ENCODE measurements around the gene PSAP. TPM values are rescaled to one million over a fixed set of nuclear protein-coding genes. Genes with fewer than 3 reads are reported as not detected.

Gene PSAP
- polyA plus RNA-seq, 1 donor from 2014 or later: 651 TPM

DNA sequence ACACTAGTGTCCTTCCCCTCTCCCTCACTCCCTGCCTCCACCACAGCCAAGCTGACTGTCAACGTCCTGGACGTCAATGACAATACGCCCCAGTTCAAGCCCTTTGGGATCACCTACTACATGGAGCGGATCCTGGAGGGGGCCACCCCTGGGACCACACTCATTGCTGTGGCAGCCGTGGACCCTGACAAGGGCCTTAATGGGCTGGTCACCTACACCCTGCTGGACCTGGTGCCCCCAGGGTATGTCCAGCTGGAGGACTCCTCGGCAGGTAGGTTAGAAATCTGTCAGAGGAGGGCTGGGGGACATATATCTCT, 52.8 kb downstream of the PSAP start:
- TF ChIP-seq POLR2AphosphoS5 (IDR thresholded peaks at IDR 0.05): no peak
- TF ChIP-seq, protein P1, sequence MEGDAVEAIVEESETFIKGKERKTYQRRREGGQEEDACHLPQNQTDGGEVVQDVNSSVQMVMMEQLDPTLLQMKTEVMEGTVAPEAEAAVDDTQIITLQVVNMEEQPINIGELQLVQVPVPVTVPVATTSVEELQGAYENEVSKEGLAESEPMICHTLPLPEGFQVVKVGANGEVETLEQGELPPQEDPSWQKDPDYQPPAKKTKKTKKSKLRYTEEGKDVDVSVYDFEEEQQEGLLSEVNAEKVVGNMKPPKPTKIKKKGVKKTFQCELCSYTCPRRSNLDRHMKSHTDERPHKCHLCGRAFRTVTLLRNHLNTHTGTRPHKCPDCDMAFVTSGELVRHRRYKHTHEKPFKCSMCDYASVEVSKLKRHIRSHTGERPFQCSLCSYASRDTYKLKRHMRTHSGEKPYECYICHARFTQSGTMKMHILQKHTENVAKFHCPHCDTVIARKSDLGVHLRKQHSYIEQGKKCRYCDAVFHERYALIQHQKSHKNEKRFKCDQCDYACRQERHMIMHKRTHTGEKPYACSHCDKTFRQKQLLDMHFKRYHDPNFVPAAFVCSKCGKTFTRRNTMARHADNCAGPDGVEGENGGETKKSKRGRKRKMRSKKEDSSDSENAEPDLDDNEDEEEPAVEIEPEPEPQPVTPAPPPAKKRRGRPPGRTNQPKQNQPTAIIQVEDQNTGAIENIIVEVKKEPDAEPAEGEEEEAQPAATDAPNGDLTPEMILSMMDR (IDR thresholded peaks at IDR 0.05; ENCODE audit: poor library complexity, severe bottlenecking): no peak
- TF ChIP-seq TAF1 (IDR thresholded peaks at IDR 0.05; ENCODE audit: low read depth): no peak
- no peak for TF ChIP-seq EP300 (conservative IDR thresholded peaks at IDR 0.05; ENCODE audit: poor library complexity, severe bottlenecking)
- no peak for TF ChIP-seq RAD21 (conservative IDR thresholded peaks at IDR 0.05)
- no peak for TF ChIP-seq SMC3 (conservative IDR thresholded peaks at IDR 0.05; ENCODE audit: poor library complexity)
- no peak for TF ChIP-seq REST (IDR thresholded peaks at IDR 0.05; ENCODE audit: borderline replicate concordance)
- no peak for TF ChIP-seq MXI1 (conservative IDR thresholded peaks at IDR 0.05; ENCODE audit: poor library complexity, severe bottlenecking)
- H3K4me3 ChIP-seq (ENCODE audit: low read length): no peak overlapping the region
- no peak overlapping the region for H3K4me2 ChIP-seq (ENCODE audit: low read length)
- no peaks in the 10 kb centered on the region for H4K20me1 ChIP-seq (ENCODE audit: insufficient read depth)
- no peaks in the 10 kb centered on the region for H3K27me3 ChIP-seq (ENCODE audit: insufficient read depth, low read depth, low read length)
- H3K79me2 ChIP-seq (replicated peaks; ENCODE audit: insufficient read depth, low read length): no peaks in the 10 kb centered on the region
- H3K9me2 ChIP-seq (ENCODE audit: insufficient read depth, low read length): no peaks in the 10 kb centered on the region
- H3K36me3 ChIP-seq (ENCODE audit: insufficient read depth, low read length): no peaks in the 10 kb centered on the region
- H3K9ac ChIP-seq (ENCODE audit: low read length): no peak overlapping the region
- no peak overlapping the region for H3K27ac ChIP-seq (ENCODE audit: low read length)
- H3F3A ChIP-seq (ENCODE audit: insufficient read depth, low read length, poor library complexity, severe bottlenecking): no peaks in the 10 kb centered on the region
- no peak overlapping the region for H2AFZ ChIP-seq (ENCODE audit: low read depth, low read length)
- no peaks in the 10 kb centered on the region for H3K9me3 ChIP-seq (ENCODE audit: low read length)

DNA sequence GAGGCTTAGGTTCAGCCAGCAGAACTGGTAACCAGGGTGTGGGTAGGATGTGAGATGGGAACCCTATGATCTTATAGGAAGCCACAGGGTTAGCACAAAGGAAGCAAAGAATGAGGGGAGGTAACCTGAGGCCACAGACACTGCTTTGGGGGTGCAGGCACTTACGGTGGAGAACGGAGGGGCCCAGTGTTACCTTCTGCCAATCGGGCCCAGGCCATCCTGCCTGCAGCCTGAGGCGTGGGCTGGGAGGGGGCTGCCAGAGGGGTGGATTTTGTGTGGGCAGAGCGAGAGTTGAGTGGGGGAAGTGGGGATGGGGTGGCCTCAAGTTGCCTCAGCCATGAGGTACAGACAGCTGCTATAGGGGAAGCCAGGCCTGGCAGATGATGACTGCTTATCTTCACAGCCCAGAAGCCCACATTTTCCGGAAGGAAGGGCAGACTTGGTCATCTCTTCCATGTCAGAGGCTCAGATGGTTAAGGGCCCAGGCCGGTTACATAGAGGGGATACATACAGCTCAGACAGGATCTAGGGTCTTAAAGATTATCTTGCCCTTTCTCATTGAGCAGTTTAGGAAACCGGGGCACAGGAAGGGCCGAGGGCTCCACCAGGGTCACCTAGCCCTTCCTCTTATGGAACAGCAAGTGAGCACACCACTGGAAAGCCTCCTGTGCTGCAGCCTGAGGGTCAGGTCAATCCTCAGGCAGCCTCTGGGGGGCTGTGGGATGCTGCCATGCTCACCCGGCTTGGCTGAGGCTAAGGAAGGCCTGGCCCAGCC, 53.3 kb downstream of the PSAP start:
- no peaks in the 10 kb centered on the region for H3K27me3 ChIP-seq (ENCODE audit: insufficient read depth, low read depth, low read length)
- H3K9me3 ChIP-seq (ENCODE audit: low read length): no peaks in the 10 kb centered on the region
- H3K4me3 ChIP-seq (ENCODE audit: low read length): no peak overlapping the region
- H4K20me1 ChIP-seq (ENCODE audit: insufficient read depth): no peaks in the 10 kb centered on the region
- H3F3A ChIP-seq (ENCODE audit: insufficient read depth, low read length, poor library complexity, severe bottlenecking): no peaks in the 10 kb centered on the region
- H3K4me2 ChIP-seq (ENCODE audit: low read length): no peak overlapping the region
- no peaks in the 10 kb centered on the region for H3K79me2 ChIP-seq (replicated peaks; ENCODE audit: insufficient read depth, low read length)
- H3K9me2 ChIP-seq (ENCODE audit: insufficient read depth, low read length): no peaks in the 10 kb centered on the region
- TF ChIP-seq MXI1 (conservative IDR thresholded peaks at IDR 0.05; ENCODE audit: poor library complexity, severe bottlenecking) (no peak), EP300 (conservative IDR thresholded peaks at IDR 0.05; ENCODE audit: poor library complexity, severe bottlenecking) (no peak), REST (IDR thresholded peaks at IDR 0.05; ENCODE audit: borderline replicate concordance) (no peak), EZH2 (IDR thresholded peaks at IDR 0.05; ENCODE audit: borderline replicate concordance, insufficient read depth, low read length, poor library complexity, severe bottlenecking) (no peak), POLR2AphosphoS5 (IDR thresholded peaks at IDR 0.05) (no peak), SMC3 (conservative IDR thresholded peaks at IDR 0.05; ENCODE audit: poor library complexity) (no peak), RAD21 (conservative IDR thresholded peaks at IDR 0.05) (no peak), TAF1 (IDR thresholded peaks at IDR 0.05; ENCODE audit: low read depth) (no peak)
- TF ChIP-seq, protein P1 (IDR thresholded peaks at IDR 0.05; ENCODE audit: poor library complexity, severe bottlenecking): no peak
- no peak overlapping the region for H3K9ac ChIP-seq (ENCODE audit: low read length)
- no peaks in the 10 kb centered on the region for H3K36me3 ChIP-seq (ENCODE audit: insufficient read depth, low read length)
- H3K27ac ChIP-seq (ENCODE audit: low read length): no peak overlapping the region
- no peak overlapping the region for H2AFZ ChIP-seq (ENCODE audit: low read depth, low read length)

All from neural cell (in vitro differentiated cells).